ENCODE results near the gene MTA2.
"Not testable (repeated sequence)": the region's sequence is repeated elsewhere in the genome, so short reads cannot be mapped to it uniquely, and the experiment has no call there.

Gene MTA2

GRCh38 chr11:62569611-62570010 is 32.1 kb downstream of the MTA2 start:
- Histone ChIP-seq H3K36me3 (ENCODE audit: insufficient read depth, insufficient read length, low read length) (peaks cover 85% of the 10 kb centered on the region), H3K4me3 (ENCODE audit: insufficient read length, low read depth) (no peak overlapping the region), H3K4me1 (ENCODE audit: insufficient read depth, insufficient read length) (peaks cover 6% of the 10 kb centered on the region), H3K9ac (ENCODE audit: insufficient read length, low read depth) (peak overlapping the region; percentile 21), H3K27me3 (ENCODE audit: insufficient read depth, insufficient read length) (no peaks in the 10 kb centered on the region), H3K9me3 (ENCODE audit: insufficient read depth, low read length) (no peaks in the 10 kb centered on the region)
- DNase-seq (ENCODE audit: low read depth, low spot score), result no peak
- no peak for TF ChIP-seq SUZ12 (IDR thresholded peaks at IDR 0.05; ENCODE audit: extremely low read depth, insufficient read depth, insufficient read length)
- TF ChIP-seq YY1 (IDR thresholded peaks at IDR 0.05; ENCODE audit: insufficient read depth, insufficient read length), result no peak
- no peak for TF ChIP-seq ZNF274 (IDR thresholded peaks at IDR 0.05; ENCODE audit: low read depth, low read length)

- H3K9ac ChIP-seq (ENCODE audit: insufficient read length, low read depth), result peak overlapping the region; percentile 24
- no peaks in the 10 kb centered on the region for H3K9me3 ChIP-seq (ENCODE audit: insufficient read depth, low read length)
- no peak for TF ChIP-seq SUZ12 (IDR thresholded peaks at IDR 0.05; ENCODE audit: extremely low read depth, insufficient read depth, insufficient read length)
- TF ChIP-seq ZNF274 (IDR thresholded peaks at IDR 0.05; ENCODE audit: low read depth, low read length), result no peak
- TF ChIP-seq YY1 (IDR thresholded peaks at IDR 0.05; ENCODE audit: insufficient read depth, insufficient read length), result no peak
- H3K4me3 ChIP-seq (ENCODE audit: insufficient read length, low read depth), result no peak overlapping the region
- H3K4me1 ChIP-seq (ENCODE audit: insufficient read depth, insufficient read length), result peaks cover 10% of the 10 kb centered on the region
- H3K36me3 ChIP-seq (ENCODE audit: insufficient read depth, insufficient read length, low read length), result peaks cover 92% of the 10 kb centered on the region
- no peaks in the 10 kb centered on the region for H3K27me3 ChIP-seq (ENCODE audit: insufficient read depth, insufficient read length)
- DNase-seq (ENCODE audit: low read depth, low spot score), result no peak
These were observed 34.5 kb downstream of the MTA2 start for GRCh38 chr11:62567018-62567633.

GRCh38 chr11:62566247-62566646 is 35.4 kb downstream of the MTA2 start:
- no peak for DNase-seq (ENCODE audit: low read depth, low spot score)
- H3K9me3 ChIP-seq (ENCODE audit: insufficient read depth, low read length), result no peaks in the 10 kb centered on the region
- peaks cover 85% of the 10 kb centered on the region for H3K36me3 ChIP-seq (ENCODE audit: insufficient read depth, insufficient read length, low read length)
- no peak overlapping the region for H3K9ac ChIP-seq (ENCODE audit: insufficient read length, low read depth)
- peaks cover 6% of the 10 kb centered on the region for H3K4me1 ChIP-seq (ENCODE audit: insufficient read depth, insufficient read length)
- TF ChIP-seq ZNF274 (IDR thresholded peaks at IDR 0.05; ENCODE audit: low read depth, low read length) (no peak), SUZ12 (IDR thresholded peaks at IDR 0.05; ENCODE audit: extremely low read depth, insufficient read depth, insufficient read length) (no peak), YY1 (IDR thresholded peaks at IDR 0.05; ENCODE audit: insufficient read depth, insufficient read length) (no peak)
- H3K27me3 ChIP-seq (ENCODE audit: insufficient read depth, insufficient read length), result no peaks in the 10 kb centered on the region
- no peak overlapping the region for H3K4me3 ChIP-seq (ENCODE audit: insufficient read length, low read depth)

- DNase-seq (ENCODE audit: low read depth, low spot score), result no peak
- no peak overlapping the region for H3K9ac ChIP-seq (ENCODE audit: insufficient read length, low read depth)
- TF ChIP-seq YY1 (IDR thresholded peaks at IDR 0.05; ENCODE audit: insufficient read depth, insufficient read length) (no peak), SUZ12 (IDR thresholded peaks at IDR 0.05; ENCODE audit: extremely low read depth, insufficient read depth, insufficient read length) (no peak), ZNF274 (IDR thresholded peaks at IDR 0.05; ENCODE audit: low read depth, low read length) (no peak)
These were observed 36.4 kb downstream of the MTA2 start for GRCh38 chr11:62565100-62565802.

GRCh38 chr11:62561677-62562230 is 39.9 kb downstream of the MTA2 start:
- H3K9ac ChIP-seq (ENCODE audit: insufficient read length, low read depth); H3K4me3 ChIP-seq (ENCODE audit: insufficient read length, low read depth); H3K9me3 ChIP-seq (ENCODE audit: insufficient read depth, low read length); H3K27me3 ChIP-seq (ENCODE audit: insufficient read depth, insufficient read length): not testable (repeated sequence)
- Histone ChIP-seq H3K36me3 (ENCODE audit: insufficient read depth, insufficient read length, low read length) (peaks cover 85% of the 10 kb centered on the region), H3K4me1 (ENCODE audit: insufficient read depth, insufficient read length) (peaks cover 27% of the 10 kb centered on the region)
- peak; percentile 95 for DNase-seq (ENCODE audit: low read depth, low spot score)

More at GRCh38 chr11:62565100-62565802, 36.4 kb downstream of the MTA2 start:
- Histone ChIP-seq H3K4me3 (ENCODE audit: insufficient read length, low read depth) (no peak overlapping the region), H3K4me1 (ENCODE audit: insufficient read depth, insufficient read length) (peaks cover 6% of the 10 kb centered on the region), H3K27me3 (ENCODE audit: insufficient read depth, insufficient read length) (no peaks in the 10 kb centered on the region), H3K36me3 (ENCODE audit: insufficient read depth, insufficient read length, low read length) (peaks cover 82% of the 10 kb centered on the region), H3K9me3 (ENCODE audit: insufficient read depth, low read length) (no peaks in the 10 kb centered on the region)

GRCh38 chr11:62560566-62561103 is 41.0 kb downstream of the MTA2 start:
- no peak for TF ChIP-seq YY1 (IDR thresholded peaks at IDR 0.05; ENCODE audit: insufficient read depth, insufficient read length)
- TF ChIP-seq ZNF274 (IDR thresholded peaks at IDR 0.05; ENCODE audit: low read depth, low read length), result no peak
- no peak for TF ChIP-seq SUZ12 (IDR thresholded peaks at IDR 0.05; ENCODE audit: extremely low read depth, insufficient read depth, insufficient read length)
- no peaks in the 10 kb centered on the region for H3K27me3 ChIP-seq (ENCODE audit: insufficient read depth, insufficient read length)
- no peaks in the 10 kb centered on the region for H3K9me3 ChIP-seq (ENCODE audit: insufficient read depth, low read length)
- peaks cover 84% of the 10 kb centered on the region for H3K36me3 ChIP-seq (ENCODE audit: insufficient read depth, insufficient read length, low read length)
- H3K9ac ChIP-seq (ENCODE audit: insufficient read length, low read depth), result no peak overlapping the region
- DNase-seq (ENCODE audit: low read depth, low spot score), result peak; percentile 95
- H3K4me1 ChIP-seq (ENCODE audit: insufficient read depth, insufficient read length), result peaks cover 36% of the 10 kb centered on the region
- H3K4me3 ChIP-seq (ENCODE audit: insufficient read length, low read depth), result no peak overlapping the region

- H3K9me3 ChIP-seq (ENCODE audit: insufficient read depth, low read length); DNase-seq (ENCODE audit: low read depth, low spot score); H3K27me3 ChIP-seq (ENCODE audit: insufficient read depth, insufficient read length); H3K4me3 ChIP-seq (ENCODE audit: insufficient read length, low read depth): not testable (repeated sequence)
- Histone ChIP-seq H3K9ac (ENCODE audit: insufficient read length, low read depth) (peak overlapping the region; percentile 51), H3K36me3 (ENCODE audit: insufficient read depth, insufficient read length, low read length) (peaks cover 85% of the 10 kb centered on the region), H3K4me1 (ENCODE audit: insufficient read depth, insufficient read length) (peaks cover 43% of the 10 kb centered on the region)
These were observed 42.0 kb downstream of the MTA2 start for GRCh38 chr11:62559626-62560025.

Data from NT2/D1 (cell line).